Neuronal stem cell (in vitro differentiated cells): ENCODE data around the gene PIK3CD.

Experiments
- DNase-seq: peaks from one replicate; pipeline ENCODE4 v3.0.0-alpha.2; 2013; ENCODE audit warnings: low spot score
- H2AFZ ChIP-seq: one replicate; pipeline ENCODE4 v1.6.1; 2013; ENCODE audit warnings: mild to moderate bottlenecking, low read length, inconsistent platforms
- H2AK5ac ChIP-seq: 2 replicates; pipeline ENCODE4 v1.6.1; 2013; ENCODE audit warnings: low read depth, mild to moderate bottlenecking, inconsistent platforms, low read length, moderate library complexity, mixed read lengths
- H2BK120ac ChIP-seq: 2 replicates; pipeline ENCODE4 v1.6.1; 2013; ENCODE audit warnings: low read depth, mild to moderate bottlenecking, inconsistent platforms, low read length, moderate library complexity, mixed read lengths
- H2BK12ac ChIP-seq: one replicate; pipeline ENCODE4 v1.6.1; 2013; ENCODE audit warnings: low read length, inconsistent platforms
- H2BK15ac ChIP-seq: 2 replicates; pipeline ENCODE4 v1.6.1; 2013; ENCODE audit warnings: mild to moderate bottlenecking, low read length, inconsistent platforms, mixed read lengths
- H2BK5ac ChIP-seq: one replicate; pipeline ENCODE4 v1.6.1; 2013; ENCODE audit warnings: inconsistent platforms, mild to moderate bottlenecking, low read length, moderate library complexity
- H3K14ac ChIP-seq: one replicate; pipeline ENCODE4 v1.6.1; 2013; ENCODE audit warnings: low read length, inconsistent platforms
- H3K18ac ChIP-seq: 2 replicates; pipeline ENCODE4 v1.6.1; 2013; ENCODE audit warnings: low read length, inconsistent platforms
- H3K23ac ChIP-seq: 2 replicates; pipeline ENCODE4 v1.6.1; 2013; ENCODE audit warnings: low read depth, mild to moderate bottlenecking, mixed read lengths, low read length, inconsistent platforms; ENCODE audit not compliant: poor library complexity
- H3K27ac ChIP-seq: replicated peaks from 3 replicates; pipeline ENCODE4 v1.5.1; 2013; ENCODE audit warnings: low read length, inconsistent platforms
- H3K27me3 ChIP-seq, 3 experiments: 2 replicates each; pipeline ENCODE4 v1.6.1; 2013; ENCODE audit warnings: low read length in 3 of 3, mild to moderate bottlenecking in 2 of 3, inconsistent platforms in 1 of 3, low read depth in 1 of 3, mixed read lengths in 1 of 3, moderate library complexity in 1 of 3; ENCODE audit not compliant: control insufficient read depth in 3 of 3, insufficient read depth in 3 of 3
- H3K36me3 ChIP-seq, 2 donors: replicated peaks in 1 of 2; 2 replicates each; pipeline ENCODE4 v1.6.1; 2013; ENCODE audit warnings: low read length in 2 of 2; ENCODE audit not compliant: control insufficient read depth in 2 of 2, insufficient read depth in 2 of 2
- H3K4ac ChIP-seq: 2 replicates; pipeline ENCODE4 v1.6.1; 2013; ENCODE audit warnings: inconsistent platforms, mild to moderate bottlenecking, low read length, moderate library complexity
- H3K4me1 ChIP-seq, 2 donors: 1 replicate in 1 of 2; 2 replicates in 1 of 2; pipeline ENCODE4 v1.6.1; 2013; ENCODE audit warnings: low read length in 2 of 2, low read depth in 1 of 2; ENCODE audit not compliant: control insufficient read depth in 2 of 2, insufficient read depth in 1 of 2
- H3K4me2 ChIP-seq: one replicate; pipeline ENCODE4 v1.6.1; 2013; ENCODE audit warnings: mild to moderate bottlenecking, low read length, inconsistent platforms; ENCODE audit not compliant: insufficient read depth, poor library complexity, severe bottlenecking
- H3K4me3 ChIP-seq, 2 donors: 2 replicates each; pipeline ENCODE4 v1.5.1; 2013; ENCODE audit warnings: low read length in 2 of 2, mild to moderate bottlenecking in 2 of 2, inconsistent platforms in 1 of 2, moderate library complexity in 1 of 2
- H3K79me1 ChIP-seq: one replicate; pipeline ENCODE4 v1.6.1; 2013; ENCODE audit warnings: low read depth, mild to moderate bottlenecking, inconsistent platforms, low read length, moderate library complexity
- H3K9ac ChIP-seq: one replicate; pipeline ENCODE4 v1.6.1; 2013; ENCODE audit warnings: mild to moderate bottlenecking, low read depth, low read length, inconsistent platforms; ENCODE audit not compliant: poor library complexity
- H3K9me3 ChIP-seq, 2 donors: replicated peaks in 1 of 2; 2 replicates each; pipeline versions ENCODE3 to v1.6.1; 2013; ENCODE audit warnings: low read length in 2 of 2, mild to moderate bottlenecking in 2 of 2, inconsistent platforms in 1 of 2, low read depth in 1 of 2, mixed read lengths in 1 of 2, moderate library complexity in 1 of 2; ENCODE audit not compliant: control insufficient read depth in 2 of 2, insufficient read depth in 1 of 2
- H4K8ac ChIP-seq: one replicate; pipeline ENCODE4 v1.6.1; 2013; ENCODE audit warnings: low read depth, mild to moderate bottlenecking, inconsistent platforms, low read length, moderate library complexity
- H4K91ac ChIP-seq: one replicate; pipeline ENCODE4 v1.6.1; 2013; ENCODE audit warnings: low read length, low read depth, mild to moderate bottlenecking, inconsistent platforms; ENCODE audit not compliant: poor library complexity
- WGBS, 2 donors: extraction: QIAGEN DNeasy Blood & Tissue Kit; methylation state at CpG; one replicate each; pipeline ENCODE4 v1.1.7; 2013; ENCODE audit warnings: missing lambda C conversion rate in 2 of 2, mixed read lengths in 1 of 2; ENCODE audit not compliant: insufficient read length in 2 of 2, insufficient replicate concordance in 1 of 2; ENCODE audit errors: extremely low coverage in 2 of 2; 5-methylcytosine and 5-hydroxymethylcytosine counted together

Gene PIK3CD

DNA sequence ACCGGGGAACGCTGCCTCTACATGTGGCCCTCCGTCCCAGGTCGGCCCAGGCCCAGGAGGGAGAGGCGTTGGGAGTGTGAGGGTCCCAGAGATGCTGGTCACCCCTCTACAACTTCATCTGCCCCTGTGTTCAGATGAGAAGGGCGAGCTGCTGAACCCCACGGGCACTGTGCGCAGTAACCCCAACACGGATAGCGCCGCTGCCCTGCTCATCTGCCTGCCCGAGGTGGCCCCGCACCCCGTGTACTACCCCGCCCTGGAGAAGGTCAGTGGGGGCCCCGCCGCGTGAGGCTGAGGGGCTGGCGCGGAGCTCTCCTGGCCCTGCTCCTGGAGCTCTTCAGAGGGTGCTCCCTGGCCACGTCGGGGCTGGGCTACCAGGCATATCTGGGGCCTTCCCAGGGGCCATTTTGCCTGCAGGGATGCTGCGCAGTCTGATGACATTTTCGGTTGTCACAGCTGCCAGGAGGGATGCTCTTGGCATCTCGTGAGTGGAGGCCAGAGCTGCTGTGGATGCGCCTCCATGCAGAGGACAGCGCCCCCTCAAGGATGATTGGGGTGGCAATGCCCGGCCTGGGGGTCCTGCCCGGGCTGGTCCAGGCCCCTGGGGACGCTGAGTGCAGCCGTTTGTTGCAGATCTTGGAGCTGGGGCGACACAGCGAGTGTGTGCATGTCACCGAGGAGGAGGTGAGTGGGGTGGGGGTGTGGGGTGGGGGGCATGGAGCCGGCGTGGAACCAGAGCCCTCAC is 68.6 kb downstream of the PIK3CD start:
- DNase-seq = no peak
- no peaks in the 10 kb centered on the region for H3K36me3 ChIP-seq
- H3K27me3 ChIP-seq = no peaks in the 10 kb centered on the region
- peak overlapping the region; percentile 71 for H3K14ac ChIP-seq
- peak overlapping the region; percentile 80 for H3K18ac ChIP-seq
- no CpG with 5 or more reads among the region's 36 CpGs for WGBS, 2 donors
- no peak overlapping the region for H4K91ac ChIP-seq
- peak overlapping the region; percentile 65 for H4K8ac ChIP-seq
- H3K4me3 ChIP-seq = no peak overlapping the region
- H3K4me2 ChIP-seq = no peak overlapping the region
- H2BK12ac ChIP-seq = no peak overlapping the region
- H3K9me3 ChIP-seq = peaks cover 0 to 2% of the 10 kb centered on the region in 2 donors
- H2AK5ac ChIP-seq = peak overlapping the region; percentile 93
- H2AFZ ChIP-seq = peak overlapping the region; percentile 5
- H3K23ac ChIP-seq = peak overlapping the region; percentile 91
- peaks cover 5% of the 10 kb centered on the region in 2 donors for H3K4me1 ChIP-seq
- H3K4ac ChIP-seq = no peak overlapping the region
- H2BK15ac ChIP-seq = peak overlapping the region; percentile 37
- no peak overlapping the region for H2BK120ac ChIP-seq
- peak overlapping the region; percentile 53 for H2BK5ac ChIP-seq
- H3K9ac ChIP-seq = peak overlapping the region; percentile 44
- H3K27ac ChIP-seq = no peak overlapping the region
- no peaks in the 10 kb centered on the region for H3K79me1 ChIP-seq

- DNase-seq = no peak
- Histone ChIP-seq H2BK15ac (peak overlapping the region; percentile 93), H2AFZ (peak overlapping the region; percentile 83), H4K8ac (peak overlapping the region; percentile 95), H3K36me3 (no peaks in the 10 kb centered on the region), H2BK120ac (peak overlapping the region; percentile 64), H3K4me3 (no peak overlapping the region), H3K79me1 (no peaks in the 10 kb centered on the region), H2BK12ac (peak overlapping the region; percentile 73), H3K27me3 (no peaks in the 10 kb centered on the region), H3K4me2 (no peak overlapping the region), H3K4ac (no peak overlapping the region), H3K27ac (no peak overlapping the region), H4K91ac (peak overlapping the region; percentile 97), H3K18ac (no peak overlapping the region), H2AK5ac (peak overlapping the region; percentile 95), H2BK5ac (no peak overlapping the region), H3K14ac (peak overlapping the region; percentile 1), H3K9ac (no peak overlapping the region), H3K4me1 (peaks cover 5% of the 10 kb centered on the region in 2 donors), H3K23ac (peak overlapping the region; percentile 60), H3K9me3 (peaks cover 0 to 2% of the 10 kb centered on the region in 2 donors)
- WGBS, 2 donors = no CpG with 5 or more reads among the region's 34 CpGs
Measured at GRCh38 chr1:9720785-9721605, 69.5 kb downstream of the PIK3CD start.

DNA sequence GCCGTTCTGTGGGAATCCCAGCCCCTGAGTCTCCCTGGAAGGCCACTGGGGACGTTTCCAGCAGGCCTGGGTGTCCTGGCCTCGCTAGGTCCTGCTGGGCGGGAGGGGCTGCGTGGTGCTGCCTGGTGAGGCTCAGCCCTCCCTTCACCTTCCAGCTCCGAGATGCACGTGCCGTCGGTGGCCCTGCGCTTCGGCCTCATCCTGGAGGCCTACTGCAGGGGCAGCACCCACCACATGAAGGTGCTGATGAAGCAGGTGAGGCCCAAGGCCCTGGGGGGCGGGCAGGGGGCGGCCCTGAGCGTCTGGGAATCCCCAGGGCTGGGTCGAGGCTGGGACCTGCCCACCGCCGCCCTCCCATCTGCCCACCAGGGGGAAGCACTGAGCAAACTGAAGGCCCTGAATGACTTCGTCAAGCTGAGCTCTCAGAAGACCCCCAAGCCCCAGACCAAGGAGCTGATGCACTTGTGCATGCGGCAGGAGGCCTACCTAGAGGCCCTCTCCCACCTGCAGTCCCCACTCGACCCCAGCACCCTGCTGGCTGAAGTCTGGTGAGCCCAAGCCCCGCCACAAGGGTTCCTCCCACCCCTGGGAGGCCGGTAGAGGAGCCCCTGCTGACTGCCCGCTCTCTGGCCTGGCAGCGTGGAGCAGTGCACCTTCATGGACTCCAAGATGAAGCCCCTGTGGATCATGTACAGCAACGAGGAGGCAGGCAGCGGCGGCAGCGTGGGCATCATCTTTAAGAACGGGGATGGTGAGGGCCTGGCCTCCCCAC is 70.3 kb downstream of the PIK3CD start:
- no CpG with 5 or more reads among the region's 29 CpGs for WGBS, 2 donors
- peak overlapping the region; percentile 95 for H2AK5ac ChIP-seq
- H3K27me3 ChIP-seq = no peaks in the 10 kb centered on the region
- no peak overlapping the region for H3K9ac ChIP-seq
- peak overlapping the region; percentile 84 for H3K18ac ChIP-seq
- H3K4me1 ChIP-seq = peaks cover 5% of the 10 kb centered on the region in 2 donors
- no peak overlapping the region for H3K4me3 ChIP-seq
- H3K4ac ChIP-seq = no peak overlapping the region
- peak overlapping the region; percentile 95 for H4K8ac ChIP-seq
- no peak overlapping the region for H2BK5ac ChIP-seq
- H4K91ac ChIP-seq = peak overlapping the region; percentile 97
- no peak overlapping the region for H3K4me2 ChIP-seq
- H3K36me3 ChIP-seq = no peaks in the 10 kb centered on the region
- peak overlapping the region; percentile 83 for H2AFZ ChIP-seq
- H3K27ac ChIP-seq = no peak overlapping the region
- H3K9me3 ChIP-seq = peaks cover 0 to 2% of the 10 kb centered on the region in 2 donors
- H3K79me1 ChIP-seq = no peaks in the 10 kb centered on the region
- peak overlapping the region; percentile 1 for H3K14ac ChIP-seq
- peak overlapping the region; percentile 64 for H2BK120ac ChIP-seq
- peak overlapping the region; percentile 60 for H3K23ac ChIP-seq
- peak overlapping the region; percentile 73 for H2BK12ac ChIP-seq
- peak; percentile 71 for DNase-seq
- peak overlapping the region; percentile 93 for H2BK15ac ChIP-seq
